SK-N-SH treated with all-trans-retinoic acid at 6 μM for 48 hours (cell line): ENCODE data around the gene MED16.
A peak's percentile ranks its signal among the peaks of the same experiment; 100 is the strongest.

Experiments
- ATAC-seq: fragments of 200-7000 bp; cut with Tn5 transposase; 3 replicates; pipeline ENCODE4 v1.9.1; 2020; ENCODE audit warnings: mild to moderate bottlenecking, moderate library complexity
- ARNTL ChIP-seq: fragments of 450-650 bp; formaldehyde crosslinking; IDR thresholded peaks from 2 replicates; pipeline ENCODE4 v1.5.0; 2020; ENCODE audit warnings: low read depth, mild to moderate bottlenecking, moderate library complexity, borderline replicate concordance
- BACH2 ChIP-seq: fragments of 250-450 bp; sonication (Bioruptor Pico); IDR thresholded peaks from 2 replicates; pipeline ENCODE4 v1.9.0; 2021; ENCODE audit warnings: mild to moderate bottlenecking, borderline replicate concordance
- CREB5 ChIP-seq: fragments of 250-450 bp; sonication (Bioruptor Pico); IDR thresholded peaks from 2 replicates; pipeline ENCODE4 v1.5.1; 2020; ENCODE audit warnings: low read depth, mild to moderate bottlenecking, moderate library complexity
- CSDC2 ChIP-seq: fragments of 250-450 bp; sonication (Bioruptor Pico); IDR thresholded peaks from 2 replicates; pipeline ENCODE4 v1.5.0; 2020; ENCODE audit warnings: mild to moderate bottlenecking, moderate library complexity
- ESRRG ChIP-seq: fragments of 250-450 bp; sonication (Bioruptor Pico); IDR thresholded peaks from 2 replicates; pipeline ENCODE4 v1.6.1; 2021; ENCODE audit warnings: mild to moderate bottlenecking
- GLIS3 ChIP-seq: fragments of 250-450 bp; sonication (Bioruptor Pico); IDR thresholded peaks from 2 replicates; pipeline ENCODE4 v1.5.0; 2020; ENCODE audit warnings: mild to moderate bottlenecking, moderate library complexity
- ISL1 ChIP-seq: fragments of 250-450 bp; sonication (Bioruptor Pico); IDR thresholded peaks from 2 replicates; pipeline ENCODE4 v2.1.2; 2022; ENCODE audit warnings: mild to moderate bottlenecking, moderate library complexity
- OSR1 ChIP-seq: fragments of 250-450 bp; sonication (Bioruptor Pico); IDR thresholded peaks from 2 replicates; pipeline ENCODE4 v1.8.0; 2022; ENCODE audit warnings: moderate library complexity, mild to moderate bottlenecking, inconsistent platforms
- POU6F1 ChIP-seq: fragments of 250-450 bp; sonication (Bioruptor Pico); IDR thresholded peaks from 2 replicates; pipeline ENCODE4 v1.8.0; 2021; ENCODE audit warnings: low read depth, mild to moderate bottlenecking, moderate library complexity, borderline replicate concordance
- PPARA ChIP-seq: fragments of 250-450 bp; sonication (Bioruptor Pico); IDR thresholded peaks from 2 replicates; pipeline ENCODE4 v1.5.0; 2020; ENCODE audit warnings: mild to moderate bottlenecking, borderline replicate concordance
- RARB ChIP-seq: fragments of 250-450 bp; sonication (Bioruptor Pico); IDR thresholded peaks from 2 replicates; pipeline ENCODE4 v1.8.0; 2021; ENCODE audit warnings: mild to moderate bottlenecking, moderate library complexity
- SNAI2 ChIP-seq: fragments of 250-450 bp; sonication (Bioruptor Pico); IDR thresholded peaks from 2 replicates; pipeline ENCODE4 v1.5.0; 2020; ENCODE audit warnings: mild to moderate bottlenecking, moderate library complexity
- TCF4 ChIP-seq: fragments of 250-450 bp; sonication (Bioruptor Pico); IDR thresholded peaks from 2 replicates; pipeline ENCODE4 v1.8.0; 2021; ENCODE audit warnings: mild to moderate bottlenecking, moderate library complexity, borderline replicate concordance
- TOX ChIP-seq: fragments of 250-450 bp; sonication (Bioruptor Pico); IDR thresholded peaks from 2 replicates; pipeline ENCODE4 v1.8.0; 2021; ENCODE audit warnings: mild to moderate bottlenecking, moderate library complexity, borderline replicate concordance
- ZC3H10 ChIP-seq: fragments of 250-450 bp; sonication (Bioruptor Pico); IDR thresholded peaks from 2 replicates; pipeline ENCODE4 v1.5.1; 2021; ENCODE audit warnings: mild to moderate bottlenecking, moderate library complexity
- ZFP3 ChIP-seq: fragments of 250-450 bp; sonication (Bioruptor Pico); IDR thresholded peaks from 2 replicates; pipeline ENCODE4 v1.5.0; 2020; ENCODE audit warnings: mild to moderate bottlenecking, moderate library complexity
- ZFP30 ChIP-seq: fragments of 450-650 bp; formaldehyde crosslinking; IDR thresholded peaks from 2 replicates; pipeline ENCODE4 v1.5.0; 2022; ENCODE audit warnings: mild to moderate bottlenecking, moderate library complexity
- ZNF70 ChIP-seq: fragments of 450-650 bp; formaldehyde crosslinking; IDR thresholded peaks from 2 replicates; pipeline ENCODE4 v1.5.0; 2020; ENCODE audit warnings: mild to moderate bottlenecking, moderate library complexity
- ZNF8 ChIP-seq: fragments of 450-650 bp; formaldehyde crosslinking; IDR thresholded peaks from 2 replicates; pipeline ENCODE4 v1.5.0; 2020; ENCODE audit warnings: mild to moderate bottlenecking, moderate library complexity
- TF ChIP-seq, protein P1 (sequence below): fragments of 250-450 bp; sonication (Bioruptor Pico); IDR thresholded peaks from 2 replicates; pipeline ENCODE4 v1.8.0; 2020; ENCODE audit warnings: mild to moderate bottlenecking, moderate library complexity, borderline replicate concordance
- TF ChIP-seq, protein P2 (sequence below): fragments of 250-450 bp; sonication (Bioruptor Pico); IDR thresholded peaks from 2 replicates; pipeline ENCODE4 v1.5.1; 2021; ENCODE audit warnings: mild to moderate bottlenecking, moderate library complexity
- TF ChIP-seq, protein P3 (sequence below): fragments of 250-450 bp; sonication (Bioruptor Pico); IDR thresholded peaks from 2 replicates; pipeline ENCODE4 v1.5.0; 2020; ENCODE audit warnings: mild to moderate bottlenecking, moderate library complexity

MED16 gene, protein sequence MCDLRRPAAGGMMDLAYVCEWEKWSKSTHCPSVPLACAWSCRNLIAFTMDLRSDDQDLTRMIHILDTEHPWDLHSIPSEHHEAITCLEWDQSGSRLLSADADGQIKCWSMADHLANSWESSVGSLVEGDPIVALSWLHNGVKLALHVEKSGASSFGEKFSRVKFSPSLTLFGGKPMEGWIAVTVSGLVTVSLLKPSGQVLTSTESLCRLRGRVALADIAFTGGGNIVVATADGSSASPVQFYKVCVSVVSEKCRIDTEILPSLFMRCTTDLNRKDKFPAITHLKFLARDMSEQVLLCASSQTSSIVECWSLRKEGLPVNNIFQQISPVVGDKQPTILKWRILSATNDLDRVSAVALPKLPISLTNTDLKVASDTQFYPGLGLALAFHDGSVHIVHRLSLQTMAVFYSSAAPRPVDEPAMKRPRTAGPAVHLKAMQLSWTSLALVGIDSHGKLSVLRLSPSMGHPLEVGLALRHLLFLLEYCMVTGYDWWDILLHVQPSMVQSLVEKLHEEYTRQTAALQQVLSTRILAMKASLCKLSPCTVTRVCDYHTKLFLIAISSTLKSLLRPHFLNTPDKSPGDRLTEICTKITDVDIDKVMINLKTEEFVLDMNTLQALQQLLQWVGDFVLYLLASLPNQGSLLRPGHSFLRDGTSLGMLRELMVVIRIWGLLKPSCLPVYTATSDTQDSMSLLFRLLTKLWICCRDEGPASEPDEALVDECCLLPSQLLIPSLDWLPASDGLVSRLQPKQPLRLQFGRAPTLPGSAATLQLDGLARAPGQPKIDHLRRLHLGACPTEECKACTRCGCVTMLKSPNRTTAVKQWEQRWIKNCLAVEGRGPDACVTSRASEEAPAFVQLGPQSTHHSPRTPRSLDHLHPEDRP

DNA sequence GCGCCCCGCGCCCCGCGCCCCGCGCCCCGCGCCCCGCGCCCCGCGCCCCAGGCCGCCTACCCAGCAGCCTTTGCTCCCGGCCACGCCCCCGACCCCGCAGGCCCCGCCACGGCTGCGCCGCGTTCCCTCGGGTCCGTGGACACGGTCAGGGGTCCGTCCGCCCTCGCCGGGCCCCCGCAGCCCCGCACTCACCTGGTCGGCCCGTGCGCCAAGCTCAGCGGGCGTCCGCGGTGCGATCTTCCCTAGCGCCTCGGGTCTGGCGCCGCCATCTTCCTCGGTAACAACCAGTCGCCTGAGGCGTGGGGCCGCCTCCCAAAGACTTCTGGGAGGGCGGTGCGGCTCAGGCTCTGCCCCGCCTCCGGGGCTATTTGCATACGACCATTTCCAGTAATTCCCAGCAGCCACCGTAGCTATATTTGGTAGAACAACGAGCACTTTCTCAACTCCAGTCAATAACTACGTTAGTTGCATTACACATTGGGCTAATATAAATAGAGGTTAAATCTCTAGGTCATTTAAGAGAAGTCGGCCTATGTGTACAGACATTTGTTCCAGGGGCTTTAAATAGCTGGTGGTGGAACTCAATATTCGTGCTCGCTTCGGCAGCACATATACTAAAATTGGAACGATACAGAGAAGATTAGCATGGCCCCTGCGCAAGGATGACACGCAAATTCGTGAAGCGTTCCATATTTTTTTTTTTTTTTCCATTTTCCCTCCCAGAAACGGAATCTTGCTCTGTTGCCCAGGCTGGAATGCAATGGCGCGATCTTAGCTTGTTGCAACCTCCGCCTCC, at the start of gene MED16, which contains the start of gene RNU6-9:
Gene MED16, minus strand, starts transcription at position 294 of the 796 bp plus-strand sequence. CDS start 2,056 bp downstream, outside the sequence.
Gene RNU6-9, plus strand, starts transcription at position 591 of the 796 bp plus-strand sequence.
- ATAC-seq: peak; percentile 95
- TF ChIP-seq ZFP3 (CRISPR knock-in tag) (no peak), ESRRG (CRISPR knock-in tag) (no peak), TCF4 (CRISPR knock-in tag) (no peak), ZFP30 (CRISPR knock-in tag) (no peak), SNAI2 (CRISPR knock-in tag) (no peak), PPARA (no peak), ZC3H10 (no peak), BACH2 (no peak), CREB5 (no peak), ZNF70 (no peak), RARB (no peak), OSR1 (no peak), GLIS3 (CRISPR knock-in tag) (no peak), POU6F1 (CRISPR knock-in tag) (no peak), ZNF8 (no peak), ARNTL (CRISPR knock-in tag) (no peak)
- TF ChIP-seq, protein P1, sequence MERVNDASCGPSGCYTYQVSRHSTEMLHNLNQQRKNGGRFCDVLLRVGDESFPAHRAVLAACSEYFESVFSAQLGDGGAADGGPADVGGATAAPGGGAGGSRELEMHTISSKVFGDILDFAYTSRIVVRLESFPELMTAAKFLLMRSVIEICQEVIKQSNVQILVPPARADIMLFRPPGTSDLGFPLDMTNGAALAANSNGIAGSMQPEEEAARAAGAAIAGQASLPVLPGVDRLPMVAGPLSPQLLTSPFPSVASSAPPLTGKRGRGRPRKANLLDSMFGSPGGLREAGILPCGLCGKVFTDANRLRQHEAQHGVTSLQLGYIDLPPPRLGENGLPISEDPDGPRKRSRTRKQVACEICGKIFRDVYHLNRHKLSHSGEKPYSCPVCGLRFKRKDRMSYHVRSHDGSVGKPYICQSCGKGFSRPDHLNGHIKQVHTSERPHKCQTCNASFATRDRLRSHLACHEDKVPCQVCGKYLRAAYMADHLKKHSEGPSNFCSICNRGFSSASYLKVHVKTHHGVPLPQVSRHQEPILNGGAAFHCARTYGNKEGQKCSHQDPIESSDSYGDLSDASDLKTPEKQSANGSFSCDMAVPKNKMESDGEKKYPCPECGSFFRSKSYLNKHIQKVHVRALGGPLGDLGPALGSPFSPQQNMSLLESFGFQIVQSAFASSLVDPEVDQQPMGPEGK (CRISPR knock-in tag): no peak
- TF ChIP-seq, protein P2, sequence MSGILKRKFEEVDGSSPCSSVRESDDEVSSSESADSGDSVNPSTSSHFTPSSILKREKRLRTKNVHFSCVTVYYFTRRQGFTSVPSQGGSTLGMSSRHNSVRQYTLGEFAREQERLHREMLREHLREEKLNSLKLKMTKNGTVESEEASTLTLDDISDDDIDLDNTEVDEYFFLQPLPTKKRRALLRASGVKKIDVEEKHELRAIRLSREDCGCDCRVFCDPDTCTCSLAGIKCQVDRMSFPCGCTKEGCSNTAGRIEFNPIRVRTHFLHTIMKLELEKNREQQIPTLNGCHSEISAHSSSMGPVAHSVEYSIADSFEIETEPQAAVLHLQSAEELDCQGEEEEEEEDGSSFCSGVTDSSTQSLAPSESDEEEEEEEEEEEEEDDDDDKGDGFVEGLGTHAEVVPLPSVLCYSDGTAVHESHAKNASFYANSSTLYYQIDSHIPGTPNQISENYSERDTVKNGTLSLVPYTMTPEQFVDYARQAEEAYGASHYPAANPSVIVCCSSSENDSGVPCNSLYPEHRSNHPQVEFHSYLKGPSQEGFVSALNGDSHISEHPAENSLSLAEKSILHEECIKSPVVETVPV (CRISPR knock-in tag): no peak
- TF ChIP-seq, protein P3, sequence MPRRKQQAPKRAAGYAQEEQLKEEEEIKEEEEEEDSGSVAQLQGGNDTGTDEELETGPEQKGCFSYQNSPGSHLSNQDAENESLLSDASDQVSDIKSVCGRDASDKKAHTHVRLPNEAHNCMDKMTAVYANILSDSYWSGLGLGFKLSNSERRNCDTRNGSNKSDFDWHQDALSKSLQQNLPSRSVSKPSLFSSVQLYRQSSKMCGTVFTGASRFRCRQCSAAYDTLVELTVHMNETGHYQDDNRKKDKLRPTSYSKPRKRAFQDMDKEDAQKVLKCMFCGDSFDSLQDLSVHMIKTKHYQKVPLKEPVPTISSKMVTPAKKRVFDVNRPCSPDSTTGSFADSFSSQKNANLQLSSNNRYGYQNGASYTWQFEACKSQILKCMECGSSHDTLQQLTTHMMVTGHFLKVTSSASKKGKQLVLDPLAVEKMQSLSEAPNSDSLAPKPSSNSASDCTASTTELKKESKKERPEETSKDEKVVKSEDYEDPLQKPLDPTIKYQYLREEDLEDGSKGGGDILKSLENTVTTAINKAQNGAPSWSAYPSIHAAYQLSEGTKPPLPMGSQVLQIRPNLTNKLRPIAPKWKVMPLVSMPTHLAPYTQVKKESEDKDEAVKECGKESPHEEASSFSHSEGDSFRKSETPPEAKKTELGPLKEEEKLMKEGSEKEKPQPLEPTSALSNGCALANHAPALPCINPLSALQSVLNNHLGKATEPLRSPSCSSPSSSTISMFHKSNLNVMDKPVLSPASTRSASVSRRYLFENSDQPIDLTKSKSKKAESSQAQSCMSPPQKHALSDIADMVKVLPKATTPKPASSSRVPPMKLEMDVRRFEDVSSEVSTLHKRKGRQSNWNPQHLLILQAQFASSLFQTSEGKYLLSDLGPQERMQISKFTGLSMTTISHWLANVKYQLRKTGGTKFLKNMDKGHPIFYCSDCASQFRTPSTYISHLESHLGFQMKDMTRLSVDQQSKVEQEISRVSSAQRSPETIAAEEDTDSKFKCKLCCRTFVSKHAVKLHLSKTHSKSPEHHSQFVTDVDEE (CRISPR knock-in tag): no peak
- TF ChIP-seq, all 23 proteins: peak for 0

DNA sequence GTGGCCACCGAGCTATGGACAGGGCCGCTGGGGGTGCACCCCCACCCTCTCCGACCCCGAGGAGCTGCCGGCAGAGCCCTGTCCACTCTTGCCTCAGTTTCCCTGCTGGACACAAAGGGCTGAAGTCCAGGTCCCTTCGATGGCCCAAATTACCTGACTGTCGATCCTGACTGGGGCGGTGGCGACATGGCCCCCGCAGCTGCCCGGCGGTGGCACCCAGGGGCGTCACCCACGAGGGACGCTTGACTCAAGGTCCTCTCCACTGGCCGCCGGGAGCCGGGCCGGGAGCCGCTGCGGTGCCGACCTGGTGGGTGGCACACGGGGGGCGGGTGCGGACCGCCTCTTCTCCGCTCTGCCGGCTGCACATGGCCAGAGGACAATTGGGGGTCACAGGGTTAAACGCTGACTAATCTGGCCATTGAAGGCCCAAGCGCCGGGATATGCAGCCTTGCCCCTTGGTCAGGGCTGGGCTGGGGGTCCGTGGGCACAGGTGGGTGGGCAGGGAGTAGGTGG, 49.2 kb upstream of the MED16 start:
- ATAC-seq: no peak
- TF ChIP-seq CSDC2 (CRISPR knock-in tag) (no peak), PPARA (no peak), ESRRG (CRISPR knock-in tag) (no peak), TOX (CRISPR knock-in tag) (no peak), ISL1 (no peak), RARB (no peak), POU6F1 (CRISPR knock-in tag) (no peak), ZFP30 (CRISPR knock-in tag) (no peak), TCF4 (CRISPR knock-in tag) (no peak), ZNF8 (no peak), GLIS3 (CRISPR knock-in tag) (no peak), ZFP3 (CRISPR knock-in tag) (no peak)
- TF ChIP-seq, protein P2 (CRISPR knock-in tag): no peak
